ENCODE data around the gene KRTAP13-2. TPM values are rescaled to one million over a fixed set of nuclear protein-coding genes. Genes with fewer than 3 reads are reported as not detected.

The KRTAP13-2 gene
- total and polyA plus RNA-seq, 12 donors, result not detected

- no peak for DNase-seq
- ATAC-seq, result no peak
- Histone ChIP-seq H3K4me1 (no peaks in the 10 kb centered on the region), H3K9me3 (peaks cover 0 to 26% (median 12%) of the 10 kb centered on the region in 11 donors), H3K27ac (no peak overlapping the region), H3K27me3 (no peaks in the 10 kb centered on the region), H3K4me3 (no peak overlapping the region), H3K36me3 (no peaks in the 10 kb centered on the region)
- no peak for TF ChIP-seq CTCF (IDR thresholded peaks at IDR 0.05)
- intact Hi-C loops (cut with DNase I), result no loop called here
These were observed 45.7 kb downstream of the KRTAP13-2 start for GRCh38 chr21:30326390-30326789.

Small RNA genes lying within 50 kb of the gene (microRNA-seq; reads per million reads assigned to microRNA genes)
- 0 reads per million in 2 donors for gene MIR4327

Other genes starting within 250 kb of the KRTAP13-2 start
- not detected for gene CLDN17, start 205.5 kb downstream of the KRTAP13-2 start, total RNA-seq
- not detected for gene CLDN17, start 205.5 kb downstream of the KRTAP13-2 start, polyA plus RNA-seq
- not detected for gene CLDN8, start 156.2 kb downstream of the KRTAP13-2 start, total RNA-seq
- not detected for gene CLDN8, start 156.2 kb downstream of the KRTAP13-2 start, polyA plus RNA-seq
- gene KRTAP24-1, start 89.3 kb downstream of the KRTAP13-2 start, total RNA-seq, result not detected
- not detected for gene KRTAP24-1, start 89.3 kb downstream of the KRTAP13-2 start, polyA plus RNA-seq
- gene KRTAP25-1, start 82.8 kb downstream of the KRTAP13-2 start, total RNA-seq, result not detected
- not detected for gene KRTAP25-1, start 82.8 kb downstream of the KRTAP13-2 start, polyA plus RNA-seq
- not detected for gene KRTAP26-1, start 52.0 kb downstream of the KRTAP13-2 start, total RNA-seq
- not detected for gene KRTAP26-1, start 52.0 kb downstream of the KRTAP13-2 start, polyA plus RNA-seq
- not detected for gene KRTAP27-1, start 34.6 kb downstream of the KRTAP13-2 start, total RNA-seq
- gene KRTAP27-1, start 34.6 kb downstream of the KRTAP13-2 start, polyA plus RNA-seq, result not detected
- gene KRTAP23-1, start 23.7 kb downstream of the KRTAP13-2 start, total RNA-seq, result not detected
- gene KRTAP23-1, start 23.7 kb downstream of the KRTAP13-2 start, polyA plus RNA-seq, result not detected
- not detected for gene KRTAP13-1, start 23.8 kb upstream of the KRTAP13-2 start, total RNA-seq
- not detected for gene KRTAP13-1, start 23.8 kb upstream of the KRTAP13-2 start, polyA plus RNA-seq
- gene KRTAP13-3, start 53.7 kb upstream of the KRTAP13-2 start, total RNA-seq, result not detected
- gene KRTAP13-3, start 53.7 kb upstream of the KRTAP13-2 start, polyA plus RNA-seq, result not detected
- gene KRTAP13-4, start 57.9 kb upstream of the KRTAP13-2 start, total RNA-seq, result not detected
- gene KRTAP13-4, start 57.9 kb upstream of the KRTAP13-2 start, polyA plus RNA-seq, result not detected
- not detected for gene KRTAP15-1, start 68.0 kb upstream of the KRTAP13-2 start, total RNA-seq
- gene KRTAP15-1, start 68.0 kb upstream of the KRTAP13-2 start, polyA plus RNA-seq, result not detected
- gene KRTAP19-1, start 108.1 kb upstream of the KRTAP13-2 start, total RNA-seq, result not detected
- not detected for gene KRTAP19-1, start 108.1 kb upstream of the KRTAP13-2 start, polyA plus RNA-seq
- gene KRTAP19-2, start 115.2 kb upstream of the KRTAP13-2 start, total RNA-seq, result not detected
- gene KRTAP19-2, start 115.2 kb upstream of the KRTAP13-2 start, polyA plus RNA-seq, result not detected
- not detected for gene KRTAP19-3, start 119.7 kb upstream of the KRTAP13-2 start, total RNA-seq
- not detected for gene KRTAP19-3, start 119.7 kb upstream of the KRTAP13-2 start, polyA plus RNA-seq
- not detected for gene KRTAP19-4, start 124.9 kb upstream of the KRTAP13-2 start, total RNA-seq
- not detected for gene KRTAP19-4, start 124.9 kb upstream of the KRTAP13-2 start, polyA plus RNA-seq
- not detected for gene KRTAP19-5, start 129.9 kb upstream of the KRTAP13-2 start, total RNA-seq
- gene KRTAP19-5, start 129.9 kb upstream of the KRTAP13-2 start, polyA plus RNA-seq, result not detected
- not detected for gene KRTAP19-6, start 169.6 kb upstream of the KRTAP13-2 start, total RNA-seq
- gene KRTAP19-6, start 169.6 kb upstream of the KRTAP13-2 start, polyA plus RNA-seq, result not detected
- gene KRTAP19-7, start 189.0 kb upstream of the KRTAP13-2 start, total RNA-seq, result not detected
- gene KRTAP19-7, start 189.0 kb upstream of the KRTAP13-2 start, polyA plus RNA-seq, result not detected
- not detected for gene KRTAP22-2, start 218.1 kb upstream of the KRTAP13-2 start, total RNA-seq
- gene KRTAP22-2, start 218.1 kb upstream of the KRTAP13-2 start, polyA plus RNA-seq, result not detected
- not detected for gene KRTAP6-3, start 220.2 kb upstream of the KRTAP13-2 start, total RNA-seq
- gene KRTAP6-3, start 220.2 kb upstream of the KRTAP13-2 start, polyA plus RNA-seq, result not detected
- not detected for gene KRTAP6-2, start 226.6 kb upstream of the KRTAP13-2 start, total RNA-seq
- gene KRTAP6-2, start 226.6 kb upstream of the KRTAP13-2 start, polyA plus RNA-seq, result not detected
- not detected for gene KRTAP22-1, start 228.8 kb upstream of the KRTAP13-2 start, total RNA-seq
- gene KRTAP22-1, start 228.8 kb upstream of the KRTAP13-2 start, polyA plus RNA-seq, result not detected
- not detected for gene KRTAP6-1, start 241.7 kb upstream of the KRTAP13-2 start, total RNA-seq
- gene KRTAP6-1, start 241.7 kb upstream of the KRTAP13-2 start, polyA plus RNA-seq, result not detected
- gene KRTAP20-1, start 244.2 kb upstream of the KRTAP13-2 start, total RNA-seq, result not detected
- not detected for gene KRTAP20-1, start 244.2 kb upstream of the KRTAP13-2 start, polyA plus RNA-seq
- not detected for gene KRTAP20-4, start 248.4 kb upstream of the KRTAP13-2 start, total RNA-seq
- not detected for gene KRTAP20-4, start 248.4 kb upstream of the KRTAP13-2 start, polyA plus RNA-seq